HL-60 (cell line): Measurements from ENCODE around the gene ISYNA1.

ENCODE experiments used
- DNase-seq, 2 experiments: peaks; one replicate each; pipeline ENCODE4 v3.0.0-alpha.2; 2010 to 2020; ENCODE audit warnings: low read depth in 1 of 2, low spot score in 1 of 2
- H3K27ac ChIP-seq: fragments of 250-450 bp; sonication (Bioruptor Pico); replicated peaks from 2 replicates; pipeline ENCODE4 v1.5.1; 2020; ENCODE audit warnings: mild to moderate bottlenecking, moderate library complexity
- H3K27me3 ChIP-seq: fragments of 250-450 bp; sonication (Bioruptor Pico); 2 replicates; pipeline ENCODE4 v1.5.1; 2021; ENCODE audit warnings: mild to moderate bottlenecking, moderate library complexity; ENCODE audit not compliant: insufficient read depth, poor library complexity, severe bottlenecking
- H3K4me3 ChIP-seq: replicated peaks from 2 replicates; pipeline ENCODE4 v1.5.1; 2011; ENCODE audit warnings: mild to moderate bottlenecking, control low read depth, low read length; ENCODE audit not compliant: insufficient read depth
- GABPA ChIP-seq: IDR thresholded peaks from 2 replicates; pipeline ENCODE4 v1.6.1; 2012; ENCODE audit warnings: low read depth
- POLR2AphosphoS5 ChIP-seq: IDR thresholded peaks from 2 replicates; pipeline ENCODE4 v1.6.1; 2012; ENCODE audit warnings: low read depth
- SPI1 ChIP-seq: IDR thresholded peaks from 2 replicates; pipeline ENCODE4 v1.6.1; 2012; ENCODE audit warnings: low read depth, mild to moderate bottlenecking, borderline replicate concordance
- TF ChIP-seq, protein P1 (sequence below): IDR thresholded peaks from one replicate; pipeline ENCODE4 v1.5.1; 2011; ENCODE audit warnings: low read length, control low read depth, inconsistent platforms; ENCODE audit not compliant: insufficient read depth
- TF ChIP-seq, protein P2 (sequence below): IDR thresholded peaks from 2 replicates; pipeline ENCODE4 v1.6.1; 2012; ENCODE audit warnings: low read depth; ENCODE audit not compliant: insufficient replicate concordance

The ISYNA1 gene

DNA sequence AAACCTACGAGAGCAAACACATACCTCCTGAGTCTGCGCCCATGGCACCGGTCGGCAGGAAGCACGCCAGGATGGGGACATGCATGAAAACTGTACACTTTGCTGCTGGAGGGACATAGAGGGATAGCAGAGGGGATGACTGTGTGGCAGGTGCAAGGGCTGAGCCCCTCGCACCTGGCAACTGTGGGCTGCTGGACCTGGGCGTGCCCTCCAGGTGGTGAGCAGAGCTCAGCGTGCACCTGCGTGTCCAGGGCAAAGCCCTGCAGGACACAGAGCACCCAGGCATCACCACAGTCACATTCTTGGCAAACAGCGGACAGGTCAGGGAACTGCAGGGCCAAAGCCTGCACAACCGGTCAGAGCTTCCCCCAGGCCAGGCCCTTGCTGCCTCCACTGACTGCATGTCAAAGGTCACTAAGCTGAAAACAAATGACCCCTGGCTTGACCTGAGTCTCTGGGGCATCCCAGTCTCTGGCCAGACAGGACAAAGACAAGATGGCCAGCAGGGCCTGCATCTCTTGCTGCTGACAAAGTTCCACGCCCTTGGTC, 9.0 kb upstream of the ISYNA1 start:
- DNase-seq, result no peak
- no peak overlapping the region for H3K4me3 ChIP-seq
- no peak overlapping the region for H3K27ac ChIP-seq
- TF ChIP-seq, protein P1, sequence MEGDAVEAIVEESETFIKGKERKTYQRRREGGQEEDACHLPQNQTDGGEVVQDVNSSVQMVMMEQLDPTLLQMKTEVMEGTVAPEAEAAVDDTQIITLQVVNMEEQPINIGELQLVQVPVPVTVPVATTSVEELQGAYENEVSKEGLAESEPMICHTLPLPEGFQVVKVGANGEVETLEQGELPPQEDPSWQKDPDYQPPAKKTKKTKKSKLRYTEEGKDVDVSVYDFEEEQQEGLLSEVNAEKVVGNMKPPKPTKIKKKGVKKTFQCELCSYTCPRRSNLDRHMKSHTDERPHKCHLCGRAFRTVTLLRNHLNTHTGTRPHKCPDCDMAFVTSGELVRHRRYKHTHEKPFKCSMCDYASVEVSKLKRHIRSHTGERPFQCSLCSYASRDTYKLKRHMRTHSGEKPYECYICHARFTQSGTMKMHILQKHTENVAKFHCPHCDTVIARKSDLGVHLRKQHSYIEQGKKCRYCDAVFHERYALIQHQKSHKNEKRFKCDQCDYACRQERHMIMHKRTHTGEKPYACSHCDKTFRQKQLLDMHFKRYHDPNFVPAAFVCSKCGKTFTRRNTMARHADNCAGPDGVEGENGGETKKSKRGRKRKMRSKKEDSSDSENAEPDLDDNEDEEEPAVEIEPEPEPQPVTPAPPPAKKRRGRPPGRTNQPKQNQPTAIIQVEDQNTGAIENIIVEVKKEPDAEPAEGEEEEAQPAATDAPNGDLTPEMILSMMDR, result no peak
- TF ChIP-seq, protein P2, sequence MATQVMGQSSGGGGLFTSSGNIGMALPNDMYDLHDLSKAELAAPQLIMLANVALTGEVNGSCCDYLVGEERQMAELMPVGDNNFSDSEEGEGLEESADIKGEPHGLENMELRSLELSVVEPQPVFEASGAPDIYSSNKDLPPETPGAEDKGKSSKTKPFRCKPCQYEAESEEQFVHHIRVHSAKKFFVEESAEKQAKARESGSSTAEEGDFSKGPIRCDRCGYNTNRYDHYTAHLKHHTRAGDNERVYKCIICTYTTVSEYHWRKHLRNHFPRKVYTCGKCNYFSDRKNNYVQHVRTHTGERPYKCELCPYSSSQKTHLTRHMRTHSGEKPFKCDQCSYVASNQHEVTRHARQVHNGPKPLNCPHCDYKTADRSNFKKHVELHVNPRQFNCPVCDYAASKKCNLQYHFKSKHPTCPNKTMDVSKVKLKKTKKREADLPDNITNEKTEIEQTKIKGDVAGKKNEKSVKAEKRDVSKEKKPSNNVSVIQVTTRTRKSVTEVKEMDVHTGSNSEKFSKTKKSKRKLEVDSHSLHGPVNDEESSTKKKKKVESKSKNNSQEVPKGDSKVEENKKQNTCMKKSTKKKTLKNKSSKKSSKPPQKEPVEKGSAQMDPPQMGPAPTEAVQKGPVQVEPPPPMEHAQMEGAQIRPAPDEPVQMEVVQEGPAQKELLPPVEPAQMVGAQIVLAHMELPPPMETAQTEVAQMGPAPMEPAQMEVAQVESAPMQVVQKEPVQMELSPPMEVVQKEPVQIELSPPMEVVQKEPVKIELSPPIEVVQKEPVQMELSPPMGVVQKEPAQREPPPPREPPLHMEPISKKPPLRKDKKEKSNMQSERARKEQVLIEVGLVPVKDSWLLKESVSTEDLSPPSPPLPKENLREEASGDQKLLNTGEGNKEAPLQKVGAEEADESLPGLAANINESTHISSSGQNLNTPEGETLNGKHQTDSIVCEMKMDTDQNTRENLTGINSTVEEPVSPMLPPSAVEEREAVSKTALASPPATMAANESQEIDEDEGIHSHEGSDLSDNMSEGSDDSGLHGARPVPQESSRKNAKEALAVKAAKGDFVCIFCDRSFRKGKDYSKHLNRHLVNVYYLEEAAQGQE, result no peak
- TF ChIP-seq SPI1 (no peak), POLR2AphosphoS5 (no peak), GABPA (no peak)
- no peaks in the 10 kb centered on the region for H3K27me3 ChIP-seq

DNA sequence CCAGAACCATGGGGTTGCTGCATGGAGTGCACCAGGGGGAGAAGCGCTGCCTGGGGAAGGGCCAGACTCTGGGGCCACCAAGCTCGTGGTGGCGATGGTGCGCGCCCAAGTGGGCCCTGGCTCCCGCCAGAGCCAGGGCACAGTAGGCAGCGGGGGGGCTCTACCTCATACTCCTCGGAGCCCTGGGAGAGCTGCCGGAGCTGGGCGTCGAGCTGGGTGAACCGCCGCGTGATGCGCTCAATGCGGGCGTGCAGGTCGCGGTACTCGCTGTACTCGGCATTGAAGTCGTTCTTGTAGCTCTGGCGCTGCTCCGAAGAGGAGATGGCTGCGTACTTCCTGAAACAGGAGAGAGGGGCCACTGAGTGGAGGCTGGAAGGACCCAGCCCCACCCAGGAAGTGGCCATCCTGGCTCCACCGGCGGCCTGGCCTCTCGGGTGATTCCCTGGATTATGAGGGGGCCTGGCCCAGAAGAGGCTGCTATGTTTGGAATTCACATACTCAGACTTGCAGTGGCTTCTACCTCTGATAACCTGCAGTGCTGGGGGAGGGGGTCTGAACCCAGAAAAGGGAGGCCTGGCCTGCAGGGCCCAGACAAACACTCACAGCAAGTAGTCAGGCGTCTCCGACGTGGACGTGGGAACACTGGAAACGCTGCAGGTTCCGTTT, 8.3 kb upstream of the ISYNA1 start:
- Histone ChIP-seq H3K27ac (no peak overlapping the region), H3K4me3 (no peak overlapping the region), H3K27me3 (no peaks in the 10 kb centered on the region)
- no peak for DNase-seq
- TF ChIP-seq GABPA (no peak), SPI1 (no peak), POLR2AphosphoS5 (no peak)
- TF ChIP-seq, protein P1, result no peak
- TF ChIP-seq, protein P2, result no peak

DNA sequence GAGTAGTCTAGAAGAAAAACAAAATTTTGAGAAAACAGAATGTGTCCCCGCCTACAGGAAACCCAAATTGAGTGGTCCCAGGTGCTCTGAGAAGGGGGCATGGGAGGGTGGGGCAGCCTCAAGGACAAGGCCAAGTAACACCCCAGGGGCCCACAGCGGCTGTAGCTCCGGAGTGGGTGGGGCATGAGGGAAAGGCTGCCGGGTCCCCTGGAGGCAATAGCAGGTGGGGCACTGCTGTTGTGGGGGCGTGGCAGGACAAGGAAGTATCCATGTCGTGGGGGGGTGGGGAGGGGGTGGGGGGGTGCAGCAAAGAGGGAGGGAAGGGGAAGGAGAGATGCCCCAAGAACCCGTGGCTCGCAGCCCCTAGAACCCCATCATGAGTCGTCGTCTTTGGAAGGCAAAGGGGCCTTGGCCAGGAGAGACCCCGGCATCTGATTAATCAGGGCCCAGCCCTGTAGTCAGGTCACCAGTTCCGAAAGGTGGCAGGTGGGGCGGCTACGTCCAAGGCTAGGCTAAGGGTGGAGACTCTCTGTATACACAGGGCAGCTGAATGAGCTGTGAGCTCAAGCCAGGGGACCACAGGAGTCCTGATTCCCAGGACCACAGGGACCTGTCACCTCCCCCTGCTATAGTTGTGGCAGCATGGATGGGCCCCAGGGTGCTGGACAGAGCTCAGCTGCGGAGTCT, 7.5 kb upstream of the ISYNA1 start:
- H3K27ac ChIP-seq, result no peak overlapping the region
- H3K4me3 ChIP-seq, result no peak overlapping the region
- H3K27me3 ChIP-seq, result no peaks in the 10 kb centered on the region
- no peak for TF ChIP-seq GABPA
- no peak for TF ChIP-seq POLR2AphosphoS5
- TF ChIP-seq, protein P1, result no peak
- TF ChIP-seq, protein P2, result no peak
- TF ChIP-seq SPI1, result no peak
- no peak for DNase-seq
